Measurements from ENCODE around the gene SGCA. TPM values are rescaled to one million over a fixed set of nuclear protein-coding genes. Genes with fewer than 3 reads are reported as not detected.

Gene SGCA
- total RNA-seq, 1 donor from 2014 or later: not detected

- no peak overlapping the region for H3K27ac Mint-ChIP-seq (ENCODE audit: unreplicated experiment)
- peaks cover 44% of the 10 kb centered on the region for H3K36me3 Mint-ChIP-seq (ENCODE audit: low read depth, unreplicated experiment)
- no peak for DNase-seq (ENCODE audit: low spot score)
- no peak overlapping the region for H3K4me3 Mint-ChIP-seq (ENCODE audit: unreplicated experiment)
- H3K27me3 Mint-ChIP-seq (ENCODE audit: unreplicated experiment): peaks cover 16% of the 10 kb centered on the region
- H3K4me1 Mint-ChIP-seq (ENCODE audit: unreplicated experiment): peaks cover 24% of the 10 kb centered on the region
- H3K9me3 Mint-ChIP-seq (ENCODE audit: unreplicated experiment): no peaks in the 10 kb centered on the region
- TF ChIP-seq, protein P1, sequence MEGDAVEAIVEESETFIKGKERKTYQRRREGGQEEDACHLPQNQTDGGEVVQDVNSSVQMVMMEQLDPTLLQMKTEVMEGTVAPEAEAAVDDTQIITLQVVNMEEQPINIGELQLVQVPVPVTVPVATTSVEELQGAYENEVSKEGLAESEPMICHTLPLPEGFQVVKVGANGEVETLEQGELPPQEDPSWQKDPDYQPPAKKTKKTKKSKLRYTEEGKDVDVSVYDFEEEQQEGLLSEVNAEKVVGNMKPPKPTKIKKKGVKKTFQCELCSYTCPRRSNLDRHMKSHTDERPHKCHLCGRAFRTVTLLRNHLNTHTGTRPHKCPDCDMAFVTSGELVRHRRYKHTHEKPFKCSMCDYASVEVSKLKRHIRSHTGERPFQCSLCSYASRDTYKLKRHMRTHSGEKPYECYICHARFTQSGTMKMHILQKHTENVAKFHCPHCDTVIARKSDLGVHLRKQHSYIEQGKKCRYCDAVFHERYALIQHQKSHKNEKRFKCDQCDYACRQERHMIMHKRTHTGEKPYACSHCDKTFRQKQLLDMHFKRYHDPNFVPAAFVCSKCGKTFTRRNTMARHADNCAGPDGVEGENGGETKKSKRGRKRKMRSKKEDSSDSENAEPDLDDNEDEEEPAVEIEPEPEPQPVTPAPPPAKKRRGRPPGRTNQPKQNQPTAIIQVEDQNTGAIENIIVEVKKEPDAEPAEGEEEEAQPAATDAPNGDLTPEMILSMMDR (IDR thresholded peaks at IDR 0.05; ENCODE audit: unreplicated experiment): no peak
Observed at GRCh38 chr17:50120475-50121253, 45.1 kb upstream of the SGCA start.

- peaks cover 18% of the 10 kb centered on the region for H3K27me3 Mint-ChIP-seq (ENCODE audit: unreplicated experiment)
- peak overlapping the region; percentile 15 for H3K4me3 Mint-ChIP-seq (ENCODE audit: unreplicated experiment)
- H3K4me1 Mint-ChIP-seq (ENCODE audit: unreplicated experiment): peaks cover 35% of the 10 kb centered on the region
- H3K9me3 Mint-ChIP-seq (ENCODE audit: unreplicated experiment): no peaks in the 10 kb centered on the region
- TF ChIP-seq, protein P1 (IDR thresholded peaks at IDR 0.05; ENCODE audit: unreplicated experiment): no peak
- peaks cover 43% of the 10 kb centered on the region for H3K36me3 Mint-ChIP-seq (ENCODE audit: low read depth, unreplicated experiment)
- H3K27ac Mint-ChIP-seq (ENCODE audit: unreplicated experiment): peak overlapping the region; percentile 42
- DNase-seq (ENCODE audit: low spot score): no peak
Observed at GRCh38 chr17:50122945-50123344, 42.9 kb upstream of the SGCA start.

DNA sequence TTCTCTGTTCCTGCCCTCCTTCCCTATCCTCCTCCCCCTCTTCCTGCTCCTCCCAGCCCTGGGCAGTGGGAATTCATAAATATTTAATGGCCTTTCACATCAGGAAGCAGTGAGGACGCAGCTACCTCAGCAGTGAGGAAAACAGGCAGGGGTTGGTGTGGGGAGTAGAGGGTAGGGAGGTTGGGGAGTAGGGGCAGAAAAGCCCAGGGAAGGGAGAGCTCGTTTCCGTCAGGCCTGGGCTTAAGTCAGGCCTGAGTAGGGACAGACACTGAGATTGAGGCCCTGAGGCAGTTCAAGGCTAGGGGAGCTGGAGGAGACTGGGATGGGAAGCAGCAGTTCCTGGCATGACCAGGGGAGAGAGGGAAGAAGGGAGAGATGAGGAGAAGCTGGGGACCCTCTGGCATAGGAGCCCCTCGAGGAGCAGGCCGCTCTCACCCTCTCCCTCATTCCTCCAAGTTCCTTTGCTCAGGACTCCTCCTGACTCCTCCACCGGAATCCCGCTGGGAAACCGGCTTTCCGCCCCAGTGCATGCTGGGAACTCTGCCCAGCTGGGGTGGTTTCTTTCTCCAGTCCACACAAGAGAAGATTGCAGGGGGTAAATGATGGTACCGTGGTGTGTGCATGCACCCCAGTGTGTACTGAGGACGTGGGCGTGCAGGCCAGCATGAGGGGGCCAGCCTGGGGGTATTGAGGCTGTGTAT, 42.0 kb upstream of the SGCA start:
- Mint-ChIP-seq H3K4me3 (ENCODE audit: unreplicated experiment) (no peak overlapping the region), H3K4me1 (ENCODE audit: unreplicated experiment) (peaks cover 42% of the 10 kb centered on the region), H3K36me3 (ENCODE audit: low read depth, unreplicated experiment) (peaks cover 44% of the 10 kb centered on the region), H3K9me3 (ENCODE audit: unreplicated experiment) (no peaks in the 10 kb centered on the region), H3K27me3 (ENCODE audit: unreplicated experiment) (peaks cover 22% of the 10 kb centered on the region), H3K27ac (ENCODE audit: unreplicated experiment) (peak overlapping the region; percentile 72)
- TF ChIP-seq, protein P1 (IDR thresholded peaks at IDR 0.05; ENCODE audit: unreplicated experiment): no peak
- peak; percentile 49 for DNase-seq (ENCODE audit: low spot score)

DNA sequence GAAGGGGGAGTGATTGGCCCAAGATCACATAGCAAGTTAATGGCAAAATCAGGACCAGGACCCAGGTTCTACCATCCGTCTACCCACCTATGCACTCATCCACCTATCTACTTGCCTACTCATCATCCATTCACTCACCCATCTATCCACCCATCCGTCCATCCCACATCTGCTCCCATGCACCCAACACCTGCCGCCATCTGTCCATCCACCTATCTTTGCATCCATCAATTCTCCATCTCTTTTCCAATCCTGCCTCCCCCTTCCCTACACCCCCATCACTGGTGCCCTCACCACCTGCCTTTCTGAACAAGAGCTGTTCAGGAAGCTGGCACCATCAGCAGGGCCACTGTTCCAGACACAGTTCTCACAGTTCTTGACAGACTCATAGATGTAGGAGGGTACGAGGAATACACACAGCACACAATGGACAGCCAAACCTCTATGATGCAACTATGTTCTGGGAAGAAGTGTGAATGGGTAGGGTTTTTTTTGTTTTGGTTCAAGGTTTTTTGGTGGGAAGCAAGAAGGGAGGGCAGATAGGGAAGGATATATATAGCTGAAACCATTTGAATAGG, 40.3 kb upstream of the SGCA start:
- Mint-ChIP-seq H3K4me3 (ENCODE audit: unreplicated experiment) (peak overlapping the region; percentile 47), H3K27ac (ENCODE audit: unreplicated experiment) (no peak overlapping the region), H3K9me3 (ENCODE audit: unreplicated experiment) (no peaks in the 10 kb centered on the region), H3K4me1 (ENCODE audit: unreplicated experiment) (peaks cover 43% of the 10 kb centered on the region), H3K36me3 (ENCODE audit: low read depth, unreplicated experiment) (peaks cover 30% of the 10 kb centered on the region), H3K27me3 (ENCODE audit: unreplicated experiment) (peaks cover 15% of the 10 kb centered on the region)
- TF ChIP-seq, protein P1 (IDR thresholded peaks at IDR 0.05; ENCODE audit: unreplicated experiment): no peak
- DNase-seq (ENCODE audit: low spot score): no peak
